CD14-positive monocyte (primary cell): ENCODE measurements around the gene CYB5D1. TPM values are rescaled to one million over a fixed set of nuclear protein-coding genes. Genes with fewer than 3 reads are reported as not detected.

Experiments
- DNase-seq, 3 donors: peaks; one replicate each; pipeline ENCODE4 v3.0.0-alpha.2; 2011 to 2022
- H2AFZ ChIP-seq: 2 replicates; pipeline ENCODE4 v1.6.0; 2012; ENCODE audit warnings: mild to moderate bottlenecking, low read depth, low read length, inconsistent platforms; ENCODE audit not compliant: insufficient read depth, poor library complexity, severe bottlenecking
- H3K27ac ChIP-seq, 2 donors: 1 replicate in 1 of 2; 2 replicates in 1 of 2; pipeline ENCODE4 v1.5.1; 2012 to 2013; ENCODE audit warnings: low read length in 2 of 2, control low read depth in 1 of 2, inconsistent platforms in 1 of 2, low read depth in 1 of 2, mild to moderate bottlenecking in 1 of 2
- H3K27me3 ChIP-seq, 2 donors: one replicate each; pipeline versions ENCODE4 v1.6.0 to v1.6.1; 2011 to 2013; ENCODE audit warnings: low read length in 2 of 2; ENCODE audit not compliant: control insufficient read depth in 2 of 2, insufficient read depth in 2 of 2
- H3K36me3 ChIP-seq, 2 donors: replicated peaks in 1 of 2; 1 replicate in 1 of 2; 2 replicates in 1 of 2; pipeline versions ENCODE4 v1.5.1 to v1.6.1; 2012 to 2013; ENCODE audit warnings: low read length in 2 of 2, control low read depth in 1 of 2, inconsistent platforms in 1 of 2, mild to moderate bottlenecking in 1 of 2; ENCODE audit not compliant: insufficient read depth in 2 of 2, control insufficient read depth in 1 of 2
- H3K4me1 ChIP-seq, 2 donors: 1 replicate in 1 of 2; 2 replicates in 1 of 2; pipeline versions ENCODE4 v1.5.1 to v1.6.1; 2012 to 2013; ENCODE audit warnings: low read length in 2 of 2, control low read depth in 1 of 2, inconsistent platforms in 1 of 2, mild to moderate bottlenecking in 1 of 2, moderate library complexity in 1 of 2; ENCODE audit not compliant: insufficient read depth in 2 of 2, control insufficient read depth in 1 of 2
- H3K4me2 ChIP-seq: replicated peaks from 2 replicates; pipeline ENCODE3; 2012; ENCODE audit warnings: low read length, moderate library complexity, mild to moderate bottlenecking; ENCODE audit not compliant: poor library complexity, severe bottlenecking; ENCODE audit errors: extremely low read depth
- H3K4me3 ChIP-seq, 3 experiments: fragments of 200-600 bp in 1 of 3; sonication (generic) in 1 of 3; replicated peaks in 1 of 3; 1 replicate in 2 of 3; 2 replicates in 1 of 3; pipeline ENCODE4 v1.5.1; 2011 to 2013; ENCODE audit warnings: low read length in 3 of 3, mild to moderate bottlenecking in 3 of 3, control low read depth in 2 of 3, low read depth in 2 of 3, inconsistent platforms in 1 of 3, moderate library complexity in 1 of 3
- H3K79me2 ChIP-seq: 2 replicates; pipeline ENCODE4 v1.6.0; 2012; ENCODE audit warnings: mild to moderate bottlenecking, control low read depth, inconsistent platforms, low read length, moderate library complexity; ENCODE audit not compliant: insufficient read depth
- H3K9ac ChIP-seq: 2 replicates; pipeline ENCODE4 v1.6.0; 2017; ENCODE audit warnings: low read length, mild to moderate bottlenecking; ENCODE audit not compliant: insufficient read depth, poor library complexity, severe bottlenecking
- H3K9me3 ChIP-seq, 2 donors: replicated peaks in 1 of 2; 1 replicate in 1 of 2; 2 replicates in 1 of 2; pipeline versions ENCODE4 v1.5.1 to v1.6.1; 2012 to 2013; ENCODE audit warnings: low read length in 2 of 2, control low read depth in 1 of 2; ENCODE audit not compliant: control insufficient read depth in 1 of 2, insufficient read depth in 1 of 2
- H4K20me1 ChIP-seq: 2 replicates; pipeline ENCODE4 v1.6.0; 2012; ENCODE audit warnings: mild to moderate bottlenecking, low read length, control low read depth, moderate library complexity; ENCODE audit not compliant: insufficient read depth
- H3K27ac Mint-ChIP-seq, 7 donors: one replicate each; pipeline ENCODE4 v1.8.0; 2020; ENCODE audit warnings: mild to moderate bottlenecking in 7 of 7, mixed read lengths in 7 of 7, moderate library complexity in 6 of 7, inconsistent platforms in 2 of 7
- H3K27me3 Mint-ChIP-seq, 3 donors: one replicate each; pipeline ENCODE4 v1.8.0; 2021 to 2022; ENCODE audit warnings: low read depth in 3 of 3, mild to moderate bottlenecking in 3 of 3, mixed read lengths in 3 of 3, moderate library complexity in 3 of 3, inconsistent platforms in 1 of 3
- H3K36me3 Mint-ChIP-seq, 2 donors: one replicate each; pipeline ENCODE4 v1.8.0; 2020; ENCODE audit warnings: mixed read lengths in 2 of 2, inconsistent platforms in 1 of 2, mild to moderate bottlenecking in 1 of 2
- H3K4me1 Mint-ChIP-seq: one replicate; pipeline ENCODE4 v1.8.0; 2020; ENCODE audit warnings: mild to moderate bottlenecking, mixed read lengths
- H3K4me3 Mint-ChIP-seq, 2 donors: one replicate each; pipeline ENCODE4 v1.8.0; 2020; ENCODE audit warnings: mild to moderate bottlenecking in 2 of 2, mixed read lengths in 2 of 2, moderate library complexity in 1 of 2
- H3K9me3 Mint-ChIP-seq, 7 donors: one replicate each; pipeline ENCODE4 v1.8.0; 2020 to 2022; ENCODE audit warnings: mixed read lengths in 7 of 7, mild to moderate bottlenecking in 6 of 7, moderate library complexity in 6 of 7, inconsistent platforms in 2 of 7
- WGBS: methylation state at CpG from one replicate; pipeline ENCODE4 v1.1.5; 2013; ENCODE audit warnings: missing lambda C conversion rate; ENCODE audit not compliant: insufficient coverage; 5-methylcytosine and 5-hydroxymethylcytosine counted together
- intact Hi-C, 2 donors: fragments of 100-400 bp; cut with micrococcal nuclease; formaldehyde crosslinking; loops; one replicate each; pipeline versions ENCODE4 v1.15.0 to v1.15.1; 2023
- polyA plus RNA-seq, 3 donors: library from polyadenylated mRNA; depleted of rRNA in 1 of 3; unstranded in 2 of 3; stranded (reverse) in 1 of 3; fragments of 300-500 nt in 2 of 3; fragments of >200 nt in 1 of 3; fragmentation: Illumina TruSeq in 2 of 3; gene quantifications; 1 replicate in 2 of 3; 2 replicates in 1 of 3; pipeline ENCODE4 v1.2.3, GENCODE V29; 2012 to 2021
- TF ChIP-seq, protein P1 (sequence below): fragments of 200-600 bp; IDR thresholded peaks from one replicate; pipeline ENCODE4 v1.8.0; 2022; ENCODE audit warnings: antibody characterized with exemption, mild to moderate bottlenecking

The CYB5D1 gene
- polyA plus RNA-seq, 3 donors: 0.50 to 4.8 (median 0.98) TPM

DNA sequence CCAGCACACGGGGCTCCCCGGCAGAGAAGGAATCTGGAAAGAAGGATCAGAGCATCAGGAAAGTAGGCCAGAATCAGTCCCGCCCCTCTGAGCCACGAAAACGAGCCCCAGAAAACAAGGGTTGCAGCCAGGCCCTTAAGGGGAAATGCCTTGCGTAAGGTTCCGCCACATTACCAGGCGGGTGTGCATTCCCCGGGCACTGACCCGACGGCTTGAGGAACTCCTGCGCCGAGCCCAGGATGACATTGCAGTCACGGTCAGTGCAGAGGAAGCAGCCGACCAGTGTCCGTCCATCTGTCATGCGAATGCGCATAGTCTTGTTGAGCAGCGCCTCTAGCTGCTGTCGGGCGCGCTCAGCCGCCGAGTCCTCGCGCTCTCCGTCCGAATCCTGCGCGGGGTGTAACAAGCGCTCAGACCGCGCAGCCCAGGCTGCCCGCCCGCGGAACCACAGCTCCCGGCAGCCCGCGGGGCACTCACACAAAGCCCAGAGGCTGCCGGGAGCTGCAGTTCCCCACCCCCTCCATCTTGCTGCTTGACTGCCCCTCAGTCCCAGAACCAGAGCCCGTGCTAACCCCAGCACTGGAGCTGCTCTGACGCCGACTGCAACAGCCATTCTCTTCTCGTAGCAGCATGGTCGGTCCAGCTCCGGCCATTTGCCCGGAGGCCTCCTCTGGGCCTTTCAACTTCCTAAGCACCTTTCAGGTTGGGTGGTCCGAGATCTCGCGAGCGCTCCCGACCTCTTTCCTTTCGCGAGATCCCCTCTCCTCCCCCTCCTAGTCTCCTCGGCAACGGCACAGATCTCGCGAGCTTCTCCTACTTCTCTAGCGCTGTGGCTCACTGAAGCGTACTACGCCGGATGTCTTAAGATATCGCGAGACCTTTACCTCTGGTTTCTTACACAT is 741 bp upstream of the CYB5D1 start, which contains the start of gene NAA38:
NAA38 (minus strand) TSS at position 749 of the 902 bp plus-strand sequence; CDS start at position 653, 96 bp downstream.
- peak within 1 kb of the TSS; percentile 85 for H2AFZ ChIP-seq
- no peaks in the 10 kb centered on the region for H3K9me3 ChIP-seq
- no peaks in the 10 kb centered on the region for H3K27me3 ChIP-seq
- peaks cover 22 to 57% of the 10 kb centered on the region in 2 donors for H3K36me3 ChIP-seq
- peaks cover 38 to 49% of the 10 kb centered on the region in 2 donors for H3K4me1 ChIP-seq
- no peaks in the 10 kb centered on the region for H3K9me3 Mint-ChIP-seq
- peaks cover 45% of the 10 kb centered on the region for H3K79me2 ChIP-seq
- H3K27ac Mint-ChIP-seq: no peak within 1 kb of the TSS
- peak within 1 kb of the TSS; percentile 67 to 95 (median 74) for H3K4me3 ChIP-seq
- TF ChIP-seq, protein P1, sequence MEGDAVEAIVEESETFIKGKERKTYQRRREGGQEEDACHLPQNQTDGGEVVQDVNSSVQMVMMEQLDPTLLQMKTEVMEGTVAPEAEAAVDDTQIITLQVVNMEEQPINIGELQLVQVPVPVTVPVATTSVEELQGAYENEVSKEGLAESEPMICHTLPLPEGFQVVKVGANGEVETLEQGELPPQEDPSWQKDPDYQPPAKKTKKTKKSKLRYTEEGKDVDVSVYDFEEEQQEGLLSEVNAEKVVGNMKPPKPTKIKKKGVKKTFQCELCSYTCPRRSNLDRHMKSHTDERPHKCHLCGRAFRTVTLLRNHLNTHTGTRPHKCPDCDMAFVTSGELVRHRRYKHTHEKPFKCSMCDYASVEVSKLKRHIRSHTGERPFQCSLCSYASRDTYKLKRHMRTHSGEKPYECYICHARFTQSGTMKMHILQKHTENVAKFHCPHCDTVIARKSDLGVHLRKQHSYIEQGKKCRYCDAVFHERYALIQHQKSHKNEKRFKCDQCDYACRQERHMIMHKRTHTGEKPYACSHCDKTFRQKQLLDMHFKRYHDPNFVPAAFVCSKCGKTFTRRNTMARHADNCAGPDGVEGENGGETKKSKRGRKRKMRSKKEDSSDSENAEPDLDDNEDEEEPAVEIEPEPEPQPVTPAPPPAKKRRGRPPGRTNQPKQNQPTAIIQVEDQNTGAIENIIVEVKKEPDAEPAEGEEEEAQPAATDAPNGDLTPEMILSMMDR: no peak
- peak; percentile 97 to 99 (median 98) for DNase-seq
- H3K36me3 Mint-ChIP-seq: peaks cover 31 to 51% of the 10 kb centered on the region in 2 donors
- peaks cover 46% of the 10 kb centered on the region for H4K20me1 ChIP-seq
- H3K4me2 ChIP-seq: peak within 1 kb of the TSS; percentile 98
- H3K27ac ChIP-seq: peak within 1 kb of the TSS; percentile 94 to 95
- H3K4me1 Mint-ChIP-seq: peaks cover under 1% of the 10 kb centered on the region
- peaks cover 0 to 4% (median 2%) of the 10 kb centered on the region in 3 donors for H3K27me3 Mint-ChIP-seq
- no peak within 1 kb of the TSS for H3K4me3 Mint-ChIP-seq
- H3K9ac ChIP-seq: peak within 1 kb of the TSS; percentile 84
- under 1% methylated on average over 64 of the region's 64 CpGs for WGBS
- intact Hi-C loops: loop anchor here (2.0 kb wide), 3 partner anchors 14 to 34 kb away; partner anchors contain the start of gene KDM6B (in 1 of the 2)

DNA sequence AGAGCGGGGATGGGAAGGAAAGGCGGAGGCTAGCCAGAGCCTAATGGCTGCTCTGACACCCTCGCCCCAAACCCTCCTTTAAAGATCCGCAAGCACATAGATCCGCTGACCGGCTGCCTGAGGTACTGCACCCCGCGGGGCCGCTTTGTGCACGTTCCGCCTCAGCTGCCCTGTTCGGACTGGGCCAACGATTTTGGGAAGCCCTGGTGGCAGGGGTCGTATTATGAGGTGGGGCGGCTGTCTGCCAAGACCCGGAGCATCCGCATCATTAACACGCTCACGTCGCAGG is 663 bp downstream of the CYB5D1 start:
- H2AFZ ChIP-seq: peak overlapping the region; percentile 85
- TF ChIP-seq, protein P1: peak; percentile 59
- no peaks in the 10 kb centered on the region for H3K27me3 ChIP-seq
- peaks cover 36% of the 10 kb centered on the region for H3K79me2 ChIP-seq
- H3K36me3 ChIP-seq: peaks cover 11 to 47% of the 10 kb centered on the region in 2 donors
- H3K27ac ChIP-seq: peak overlapping the region; percentile 94 to 95
- no peaks in the 10 kb centered on the region for H3K9me3 ChIP-seq
- H3K36me3 Mint-ChIP-seq: peaks cover 22 to 39% of the 10 kb centered on the region in 2 donors
- intact Hi-C loops: no loop called here
- WGBS: 74% methylated on average over 18 of the region's 20 CpGs
- peaks cover 2% of the 10 kb centered on the region for H3K4me1 Mint-ChIP-seq
- H3K4me2 ChIP-seq: peak overlapping the region; percentile 98
- peak overlapping the region; percentile 84 for H3K9ac ChIP-seq
- peaks cover 0 to 3% (median 2%) of the 10 kb centered on the region in 3 donors for H3K27me3 Mint-ChIP-seq
- peaks cover 31% of the 10 kb centered on the region for H4K20me1 ChIP-seq
- H3K9me3 Mint-ChIP-seq: no peaks in the 10 kb centered on the region
- no peak overlapping the region for H3K27ac Mint-ChIP-seq
- peak; percentile 32 to 58 (median 53) for DNase-seq
- peak overlapping the region; percentile 67 to 95 (median 74) for H3K4me3 ChIP-seq
- H3K4me1 ChIP-seq: peaks cover 36 to 47% of the 10 kb centered on the region in 2 donors
- H3K4me3 Mint-ChIP-seq: no peak overlapping the region
